Transverse colon (tissue), 4 donors: ENCODE results near the gene CCDC88B. TPM values are rescaled to one million over a fixed set of nuclear protein-coding genes. Genes with fewer than 3 reads are reported as not detected.

ENCODE experiments used
- DNase-seq: peaks from one replicate; pipeline ENCODE4 v3.0.0-alpha.2; 2019
- H3K27ac ChIP-seq, 4 donors: fragments of 200-600 bp; sonication (generic); 2 replicates each; pipeline ENCODE4 v1.5.1; 2016 to 2018; ENCODE audit warnings: inconsistent platforms in 4 of 4
- H3K27me3 ChIP-seq: fragments of 200-600 bp; sonication (generic); 2 replicates; pipeline ENCODE4 v1.5.1; 2017; ENCODE audit warnings: inconsistent platforms
- H3K36me3 ChIP-seq, 4 donors: fragments of 200-600 bp; sonication (generic); 2 replicates each; pipeline ENCODE4 v1.5.1; 2017 to 2019; ENCODE audit warnings: inconsistent platforms in 4 of 4
- H3K4me1 ChIP-seq, 4 donors: fragments of 200-600 bp; sonication (generic); 2 replicates each; pipeline ENCODE4 v1.5.1; 2017 to 2020; ENCODE audit warnings: inconsistent platforms in 4 of 4
- H3K4me3 ChIP-seq, 4 donors: fragments of 200-600 bp; sonication (generic); 1 replicate in 1 of 4; 2 replicates in 3 of 4; pipeline versions ENCODE4 v1.5.1 to v1.6.1; 2017 to 2019; ENCODE audit warnings: inconsistent platforms in 4 of 4
- H3K9me3 ChIP-seq, 2 donors: fragments of 200-600 bp; sonication (generic); 2 replicates each; pipeline ENCODE4 v1.5.1; 2017 to 2019; ENCODE audit warnings: inconsistent platforms in 2 of 2
- CTCF ChIP-seq, 5 experiments: fragments of 200-600 bp in 3 of 5; fragments of 450-650 bp in 2 of 5; sonication (generic) in 3 of 5; IDR thresholded peaks; 1 replicate in 2 of 5; 2 replicates in 3 of 5; pipeline ENCODE4 v1.5.1; 2016 to 2017; ENCODE audit warnings: antibody characterized with exemption in 5 of 5, inconsistent platforms in 3 of 5, mild to moderate bottlenecking in 2 of 5, moderate library complexity in 1 of 5
- EP300 ChIP-seq: sonication (generic); formaldehyde crosslinking; IDR thresholded peaks from one replicate; pipeline ENCODE4 v1.6.1; 2017; ENCODE audit warnings: antibody characterized with exemption, low read depth
- POLR2A ChIP-seq: fragments of 450-650 bp; IDR thresholded peaks from one replicate; pipeline ENCODE4 v1.6.1; 2016; ENCODE audit warnings: antibody characterized with exemption, mild to moderate bottlenecking, moderate library complexity
- POLR2AphosphoS5 ChIP-seq, 3 donors: sonication (generic); formaldehyde crosslinking; IDR thresholded peaks; one replicate each; pipeline ENCODE4 v1.6.1; 2016; ENCODE audit warnings: antibody characterized with exemption in 3 of 3
- WGBS, 2 donors: methylation state at CpG; one replicate each; pipeline ENCODE4 v1.1.5; 2018; ENCODE audit warnings: low coverage in 1 of 2; 5-methylcytosine and 5-hydroxymethylcytosine counted together
- in situ Hi-C, 4 donors: fragments of 200-750 bp; cut with MboI; loops; one replicate each; pipeline versions ENCODE4 v1.15.0 to v1.15.1; 2017; ENCODE audit warnings: low sequenced_read_pairs in 3 of 4, low pct_ligation_motif_present in 1 of 4, low pct_unique_long_range_greater_than_20kb in 1 of 4
- intact Hi-C: fragments of 100-400 bp; cut with DNase I; formaldehyde crosslinking; loops from one replicate; pipeline ENCODE4 v1.15.1; 2023; ENCODE audit warnings: low total_unique reads
- total RNA-seq, 4 donors: library from RNA; depleted of rRNA; stranded (reverse); fragments of >200 nt; gene quantifications; one replicate each; pipeline ENCODE4 v1.1.0, GENCODE V29; 2016

Gene CCDC88B
- total RNA-seq, 4 donors from 2014 or later: 24.8 to 203 (median 47.1) TPM

GRCh38 chr11:64355078-64355940 is 15.3 kb downstream of the CCDC88B start:
- Histone ChIP-seq H3K4me3 (peak overlapping the region in 1 of 4 donors; percentile 28), H3K36me3 (no peaks in the 10 kb centered on the region), H3K4me1 (peaks cover 21 to 37% (median 33%) of the 10 kb centered on the region in 4 donors), H3K27me3 (no peaks in the 10 kb centered on the region), H3K9me3 (no peaks in the 10 kb centered on the region), H3K27ac (peak overlapping the region; percentile 15 to 73 (median 54))
- TF ChIP-seq EP300: no peak
- peak; percentile 51 for TF ChIP-seq POLR2A
- TF ChIP-seq CTCF (IDR thresholded peaks at IDR 0.05): peak; percentile 53 to 83 (median 66)
- intact Hi-C loops (no loop called here), in situ Hi-C loops (no loop called here)
- WGBS, 2 donors: 39 to 46% methylated on average over 7 to 22 of the region's 23 CpGs
- peak; percentile 66 for DNase-seq

- no peaks in the 10 kb centered on the region for H3K27me3 ChIP-seq
- no peak for DNase-seq
- intact Hi-C loops: no loop called here
- in situ Hi-C loops: no loop called here
- WGBS, 2 donors: 73 to 81% methylated on average over 6 to 21 of the region's 25 CpGs
- H3K27ac ChIP-seq: no peak overlapping the region
- no peak overlapping the region for H3K4me3 ChIP-seq
- H3K4me1 ChIP-seq: peaks cover 21 to 41% (median 36%) of the 10 kb centered on the region in 4 donors
- no peaks in the 10 kb centered on the region for H3K9me3 ChIP-seq
- TF ChIP-seq CTCF (IDR thresholded peaks at IDR 0.05): peak in 1 of 5 experiments; percentile 34
- no peak for TF ChIP-seq POLR2A
- H3K36me3 ChIP-seq: no peaks in the 10 kb centered on the region
These were observed 16.8 kb downstream of the CCDC88B start for GRCh38 chr11:64356498-64357411.

- Histone ChIP-seq H3K36me3 (peaks cover 0 to 1% (median 0%) of the 10 kb centered on the region in 4 donors), H3K27me3 (no peaks in the 10 kb centered on the region), H3K27ac (peak overlapping the region in 2 of 4 donors; percentile 82 to 87), H3K4me3 (no peak overlapping the region), H3K9me3 (no peaks in the 10 kb centered on the region), H3K4me1 (peaks cover 21 to 41% (median 36%) of the 10 kb centered on the region in 4 donors)
- WGBS, 2 donors: 91% methylated on average over 6 of the region's 6 CpGs; no CpG with 5 or more reads in 1 of the 2 donors
- in situ Hi-C loops (no loop called here), intact Hi-C loops (no loop called here)
- TF ChIP-seq POLR2AphosphoS5 (IDR thresholded peaks at IDR 0.05): no peak
- TF ChIP-seq CTCF (IDR thresholded peaks at IDR 0.05): no peak
- TF ChIP-seq EP300: no peak
- no peak for TF ChIP-seq POLR2A
- DNase-seq: no peak
These were observed 17.4 kb downstream of the CCDC88B start for GRCh38 chr11:64357446-64357845.
